Activated CD4-positive, alpha-beta T cell treated with anti-CD3 and anti-CD28 coated beads for 48 hours (primary cell): ENCODE results near the gene EBNA1BP2.
A peak's percentile ranks its signal among the peaks of the same experiment; 100 is the strongest.
"Not testable (repeated sequence)": the region's sequence is repeated elsewhere in the genome, so short reads cannot be mapped to it uniquely, and the experiment has no call there.

Experiments
- DNase-seq: peaks from one replicate; pipeline ENCODE4 v3.0.0-alpha.2; 2020

EBNA1BP2 gene

GRCh38 chr1:43171312-43171875 is 696 bp downstream of the EBNA1BP2 start:
- no peak for DNase-seq

GRCh38 chr1:43165765-43166164 is 6.3 kb downstream of the EBNA1BP2 start:
- no peak for DNase-seq

- DNase-seq, result no peak
Measured at GRCh38 chr1:43165162-43165561, 6.9 kb downstream of the EBNA1BP2 start.

- no peak for DNase-seq
Measured at GRCh38 chr1:43156026-43156425, 16.1 kb downstream of the EBNA1BP2 start.

GRCh38 chr1:43153443-43153842 is 18.6 kb downstream of the EBNA1BP2 start:
- DNase-seq, result no peak

GRCh38 chr1:43152866-43153265 is 19.2 kb downstream of the EBNA1BP2 start:
- DNase-seq, result no peak

GRCh38 chr1:43149889-43150288 is 22.2 kb downstream of the EBNA1BP2 start:
- DNase-seq, result no peak

- peak; percentile 66 for DNase-seq
Measured at GRCh38 chr1:43147625-43148327, 24.3 kb downstream of the EBNA1BP2 start.

- DNase-seq, result no peak
Measured at GRCh38 chr1:43144237-43144636, 27.9 kb downstream of the EBNA1BP2 start.

GRCh38 chr1:43143441-43143888 is 28.6 kb downstream of the EBNA1BP2 start:
- DNase-seq, result peak; percentile 51

GRCh38 chr1:43140583-43140982 is 31.5 kb downstream of the EBNA1BP2 start:
- no peak for DNase-seq

- DNase-seq, result no peak
Measured at GRCh38 chr1:43140010-43140409, 32.1 kb downstream of the EBNA1BP2 start.

GRCh38 chr1:43139295-43139694 is 32.8 kb downstream of the EBNA1BP2 start:
- DNase-seq, result not testable (repeated sequence)

- DNase-seq, result no peak
Measured at GRCh38 chr1:43137445-43138052, 34.5 kb downstream of the EBNA1BP2 start.

- DNase-seq, result no peak
Measured at GRCh38 chr1:43135857-43136781, 36.0 kb downstream of the EBNA1BP2 start.

- DNase-seq, result no peak
Measured at GRCh38 chr1:43134640-43135039, 37.5 kb downstream of the EBNA1BP2 start.

GRCh38 chr1:43134068-43134467 is 38.0 kb downstream of the EBNA1BP2 start:
- no peak for DNase-seq

- DNase-seq, result no peak
Measured at GRCh38 chr1:43129426-43129825, 42.7 kb downstream of the EBNA1BP2 start.

GRCh38 chr1:43128816-43129215 is 43.3 kb downstream of the EBNA1BP2 start:
- DNase-seq, result no peak

- no peak for DNase-seq
Measured at GRCh38 chr1:43123031-43123430, 49.1 kb downstream of the EBNA1BP2 start.

- DNase-seq, result no peak
Measured at GRCh38 chr1:43121256-43121900, 50.7 kb downstream of the EBNA1BP2 start.

- not testable (repeated sequence) for DNase-seq
Measured at GRCh38 chr1:43119928-43120586, 52.0 kb downstream of the EBNA1BP2 start.
